ENCODE measurements around the gene OR8J3. TPM values are rescaled to one million over a fixed set of nuclear protein-coding genes. Genes with fewer than 3 reads are reported as not detected.

Gene OR8J3
- total RNA-seq, 2 experiments from 2014 or later, result not detected

DNA sequence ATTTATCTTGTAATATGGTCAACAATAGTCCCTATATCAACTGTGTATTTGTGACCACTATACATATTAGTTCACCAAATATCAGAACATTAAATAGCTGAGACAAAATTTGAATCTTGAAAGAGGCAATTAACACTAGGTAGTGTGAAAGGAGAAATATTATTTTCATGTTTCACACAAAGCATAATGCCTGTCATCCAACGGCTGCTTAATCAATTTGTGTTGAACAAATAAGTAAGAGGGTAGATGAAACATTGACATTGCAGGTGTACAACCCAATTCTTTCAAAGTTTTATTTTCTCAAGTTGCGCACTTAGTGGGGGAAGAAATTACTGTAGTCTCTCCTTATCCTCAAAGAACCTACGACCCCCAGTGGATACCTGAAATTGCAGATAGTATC is 50.3 kb downstream of the OR8J3 start:
- intact Hi-C loops (cut with micrococcal nuclease), result no loop called here
- Mint-ChIP-seq H3K4me3 (no peak overlapping the region), H3K36me3 (ENCODE audit: low read depth) (no peaks in the 10 kb centered on the region), H3K27ac (no peak overlapping the region), H3K27me3 (ENCODE audit: low read depth) (no peaks in the 10 kb centered on the region), H3K9me3 (peaks cover 4% of the 10 kb centered on the region), H3K4me1 (ENCODE audit: low read depth) (no peaks in the 10 kb centered on the region)
- CTCF ChIA-PET, result interaction anchor here (0.6 kb wide), 1 partner anchor 1158 kb away, joined by 3 read pairs; no protein-coding TSS in a partner anchor
- no peak for DNase-seq

Other genes with a start within 250 kb of the OR8J3 start
- not detected for gene OR5W2, start 225.6 kb downstream of the OR8J3 start, total RNA-seq
- not detected for gene OR5I1, start 203.8 kb downstream of the OR8J3 start, total RNA-seq
- not detected for gene OR10AG1, start 170.3 kb downstream of the OR8J3 start, total RNA-seq
- gene OR5F1, start 145.6 kb downstream of the OR8J3 start, total RNA-seq, result not detected
- gene OR5AS1, start 112.5 kb downstream of the OR8J3 start, total RNA-seq, result not detected
- gene OR8I2, start 46.9 kb downstream of the OR8J3 start, total RNA-seq, result not detected
- not detected for gene OR8H2, start 36.5 kb downstream of the OR8J3 start, total RNA-seq
- gene OR8H3, start 17.8 kb downstream of the OR8J3 start, total RNA-seq, result not detected
- not detected for gene OR8K5, start 20.1 kb upstream of the OR8J3 start, total RNA-seq
- gene OR5J2, start 36.4 kb upstream of the OR8J3 start, total RNA-seq, result not detected
- not detected for gene OR5T2, start 94.1 kb upstream of the OR8J3 start, total RNA-seq
- not detected for gene OR5T3, start 112.1 kb upstream of the OR8J3 start, total RNA-seq
- not detected for gene OR5T1, start 134.0 kb upstream of the OR8J3 start, total RNA-seq
- gene OR8H1, start 152.1 kb upstream of the OR8J3 start, total RNA-seq, result not detected
- not detected for gene OR8K3, start 174.9 kb upstream of the OR8J3 start, total RNA-seq
- not detected for gene OR8K1, start 205.8 kb upstream of the OR8J3 start, total RNA-seq
- not detected for gene OR8J1, start 214.1 kb upstream of the OR8J3 start, total RNA-seq
- not detected for gene OR8U1, start 235.4 kb upstream of the OR8J3 start, total RNA-seq

Measured in activated naive CD4-positive, alpha-beta T cell treated with anti-CD3 and anti-CD28 coated beads for 36 hours (primary cell).